Peyer's patch (tissue), 4 donors: Measurements from ENCODE around the gene BSN.

Experiments used
- CTCF ChIP-seq, 6 experiments: fragments of 450-650 bp in 4 of 6; fragments of 200-600 bp in 2 of 6; sonication (generic) in 1 of 6; IDR thresholded peaks; one replicate each; pipeline ENCODE4 v1.5.1; 2017 to 2019; ENCODE audit warnings: antibody characterized with exemption in 6 of 6, mild to moderate bottlenecking in 3 of 6, moderate library complexity in 1 of 6
- POLR2A ChIP-seq, 2 donors: fragments of 450-650 bp; IDR thresholded peaks; one replicate each; pipeline ENCODE4 v1.5.1; 2017; ENCODE audit warnings: antibody characterized with exemption in 2 of 2, mild to moderate bottlenecking in 2 of 2, moderate library complexity in 2 of 2

DNA sequence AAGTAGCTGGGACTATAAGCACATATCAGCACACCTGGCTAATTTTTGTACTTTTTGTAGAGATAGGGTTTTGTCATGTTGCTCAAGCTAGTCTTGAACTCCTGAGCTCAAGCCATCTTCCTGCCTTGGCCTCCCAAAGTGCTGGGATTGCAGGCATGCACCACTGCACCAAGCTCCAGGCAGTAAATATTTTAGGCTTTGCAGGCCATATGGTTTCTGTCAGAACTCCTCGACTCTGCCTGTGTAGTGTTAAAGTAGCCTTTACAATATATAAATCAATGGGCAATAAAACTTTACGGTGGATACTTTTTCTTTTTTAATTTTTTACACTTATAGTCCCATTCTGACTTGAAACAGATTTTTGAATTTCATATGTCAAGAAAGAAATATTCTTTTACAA is 42.6 kb upstream of the BSN start:
- TF ChIP-seq CTCF (IDR thresholded peaks at IDR 0.05), result no peak
- TF ChIP-seq POLR2A (IDR thresholded peaks at IDR 0.05), result no peak
